Measurements from ENCODE around the gene UQCRHL. TPM values are rescaled to one million over a fixed set of nuclear protein-coding genes. Genes with fewer than 3 reads are reported as not detected.

The UQCRHL gene
- total and polyA plus RNA-seq, 2 of the 8 experiments (the other 6 are each of a cell fraction or from before 2014, with no cell fraction given), result 3.7 to 3.9 TPM

GRCh38 chr1:15770313-15770962 is 37.0 kb downstream of the UQCRHL start (continued):
- no peak for TF ChIP-seq EP300 (IDR thresholded peaks at IDR 0.05; ENCODE audit: borderline replicate concordance in 1 of 2, low read depth in 2 of 2, low read length in 2 of 2)
- TF ChIP-seq YY1 (IDR thresholded peaks at IDR 0.05; ENCODE audit: low read depth, low read length), result no peak
- no peak for TF ChIP-seq HDAC2 (IDR thresholded peaks at IDR 0.05; ENCODE audit: borderline replicate concordance in 1 of 2, low read depth in 2 of 2, low read length in 2 of 2)
- TF ChIP-seq CTCF (IDR thresholded peaks at IDR 0.05; ENCODE audit: control extremely low read depth in 1 of 3, insufficient read depth in 1 of 3, low read depth in 1 of 3, low read length in 3 of 3), result no peak
- no peak for TF ChIP-seq FOSL1 (IDR thresholded peaks at IDR 0.05; ENCODE audit: insufficient read depth, low read depth, low read length)
- TF ChIP-seq MAFK (IDR thresholded peaks at IDR 0.05; ENCODE audit: low read depth, low read length), result no peak
- no peak for TF ChIP-seq CBX8 (IDR thresholded peaks at IDR 0.05; ENCODE audit: borderline replicate concordance, low read depth, low read length)
- TF ChIP-seq GABPA (IDR thresholded peaks at IDR 0.05; ENCODE audit: borderline replicate concordance, insufficient read depth, low read length), result no peak

Measured in H1 (cell line).